ENCODE results near the gene ELMOD3.
A peak's percentile ranks its signal among the peaks of the same experiment; 100 is the strongest.
"Not testable (repeated sequence)": the region's sequence is repeated elsewhere in the genome, so short reads cannot be mapped to it uniquely, and the experiment has no call there.

Gene ELMOD3

GRCh38 chr2:85398426-85399182 is 44.0 kb downstream of the ELMOD3 start:
- no peak for FAIRE-seq
- DNase-seq (ENCODE audit: insufficient read length, low spot score), result no peak

- FAIRE-seq (no peak), DNase-seq (ENCODE audit: insufficient read length, low spot score) (no peak)
These were observed 44.5 kb downstream of the ELMOD3 start for GRCh38 chr2:85399183-85399455.

- DNase-seq (ENCODE audit: insufficient read length, low spot score) (no peak), FAIRE-seq (no peak)
These were observed 45.5 kb downstream of the ELMOD3 start for GRCh38 chr2:85400023-85400422.

GRCh38 chr2:85400541-85401463 is 46.2 kb downstream of the ELMOD3 start:
- FAIRE-seq (no peak), DNase-seq (ENCODE audit: insufficient read length, low spot score) (no peak)

GRCh38 chr2:85401464-85401805 is 46.9 kb downstream of the ELMOD3 start:
- DNase-seq (ENCODE audit: insufficient read length, low spot score), result no peak
- no peak for FAIRE-seq

- no peak for DNase-seq (ENCODE audit: insufficient read length, low spot score)
- FAIRE-seq, result no peak
These were observed 47.3 kb downstream of the ELMOD3 start for GRCh38 chr2:85401844-85402243.

GRCh38 chr2:85405201-85406059 is 50.9 kb downstream of the ELMOD3 start:
- peak; percentile 86 for FAIRE-seq
- no peak for DNase-seq (ENCODE audit: insufficient read length, low spot score)

- DNase-seq (ENCODE audit: insufficient read length, low spot score) (peak; percentile 65), FAIRE-seq (peak; percentile 68)
These were observed 55.4 kb downstream of the ELMOD3 start, which contains the start of gene CAPG for GRCh38 chr2:85409845-85410583. Gene CAPG (minus strand): TSS chr2:85410366. CDS start chr2:85402145, 8,221 bp downstream.

GRCh38 chr2:85410584-85411404 is 56.2 kb downstream of the ELMOD3 start:
- DNase-seq (ENCODE audit: insufficient read length, low spot score) (no peak), FAIRE-seq (no peak)

- FAIRE-seq (no peak), DNase-seq (ENCODE audit: insufficient read length, low spot score) (no peak)
These were observed 56.8 kb downstream of the ELMOD3 start for GRCh38 chr2:85411405-85411748.

GRCh38 chr2:85413592-85414420 is 59.2 kb downstream of the ELMOD3 start:
- DNase-seq (ENCODE audit: insufficient read length, low spot score), result no peak
- no peak for FAIRE-seq

- FAIRE-seq; DNase-seq (ENCODE audit: insufficient read length, low spot score): not testable (repeated sequence)
These were observed 59.8 kb downstream of the ELMOD3 start for GRCh38 chr2:85414421-85414759.

- DNase-seq (ENCODE audit: insufficient read length, low spot score) (no peak), FAIRE-seq (no peak)
These were observed 60.4 kb downstream of the ELMOD3 start for GRCh38 chr2:85414761-85415553.

- FAIRE-seq (no peak), DNase-seq (ENCODE audit: insufficient read length, low spot score) (no peak)
These were observed 61.5 kb downstream of the ELMOD3 start for GRCh38 chr2:85415980-85416650.

- FAIRE-seq, result no peak
- peak; percentile 87 for DNase-seq (ENCODE audit: insufficient read length, low spot score)
These were observed 63.8 kb downstream of the ELMOD3 start, which contains the start of gene SH2D6 for GRCh38 chr2:85418132-85419008. Gene SH2D6 (plus strand): TSS chr2:85418714. CDS start chr2:85429466, 10,752 bp downstream.

GRCh38 chr2:85419009-85419675 is 64.6 kb downstream of the ELMOD3 start:
- DNase-seq (ENCODE audit: insufficient read length, low spot score), result no peak
- FAIRE-seq, result no peak

All from GM19239 (cell line).